Stimulated activated CD8-positive, alpha-beta memory T cell treated with anti-CD3 and anti-CD28 coated beads, Interleukin-2, amount 100 ng/mL, for 1 hour (primary cell): ENCODE results near the gene WWC2.
"Not testable (repeated sequence)": the region's sequence is repeated elsewhere in the genome, so short reads cannot be mapped to it uniquely, and the experiment has no call there.

ENCODE experiments used
- DNase-seq, 2 donors: peaks; one replicate each; pipeline ENCODE4 v3.0.0-alpha.2; 2020; ENCODE audit warnings: low read depth in 2 of 2

WWC2 gene

GRCh38 chr4:183299464-183299863 is 200.4 kb downstream of the WWC2 start:
- DNase-seq, result no peak

GRCh38 chr4:183300070-183300469 is 201.0 kb downstream of the WWC2 start:
- DNase-seq, result no peak

- DNase-seq, result no peak
Observed at GRCh38 chr4:183300655-183301054, 201.6 kb downstream of the WWC2 start.

- no peak for DNase-seq
Observed at GRCh38 chr4:183303301-183303700, 204.2 kb downstream of the WWC2 start.

- DNase-seq, result no peak
Observed at GRCh38 chr4:183304067-183304466, 205.0 kb downstream of the WWC2 start.

GRCh38 chr4:183304538-183304937 is 205.5 kb downstream of the WWC2 start:
- DNase-seq, result no peak

GRCh38 chr4:183306811-183307210 is 207.8 kb downstream of the WWC2 start:
- no peak for DNase-seq

GRCh38 chr4:183312841-183313240 is 213.8 kb downstream of the WWC2 start:
- no peak for DNase-seq

GRCh38 chr4:183314336-183314735 is 215.3 kb downstream of the WWC2 start:
- no peak for DNase-seq

- no peak for DNase-seq
Observed at GRCh38 chr4:183314806-183315205, 215.7 kb downstream of the WWC2 start.

GRCh38 chr4:183318656-183319055 is 219.6 kb downstream of the WWC2 start:
- DNase-seq, result no peak

GRCh38 chr4:183320211-183321059 is 221.4 kb downstream of the WWC2 start, which contains the start of gene CLDN22:
Gene CLDN22 (minus strand): TSS chr4:183320276. CDS start chr4:183320218, 58 bp downstream.
- no peak for DNase-seq

GRCh38 chr4:183321079-183321478 is 222.0 kb downstream of the WWC2 start:
- DNase-seq, result no peak

- DNase-seq, result no peak
Observed at GRCh38 chr4:183321516-183321915, 222.5 kb downstream of the WWC2 start.

GRCh38 chr4:183322326-183322725 is 223.3 kb downstream of the WWC2 start, which contains the start of gene CLDN24:
Gene CLDN24 (minus strand): TSS chr4:183322426. CDS start chr4:183322426, 0 bp downstream.
- DNase-seq, result no peak

GRCh38 chr4:183323295-183323694 is 224.2 kb downstream of the WWC2 start:
- no peak for DNase-seq

- DNase-seq, result not testable (repeated sequence)
Observed at GRCh38 chr4:183324056-183324455, 225.0 kb downstream of the WWC2 start.

GRCh38 chr4:183324619-183325018 is 225.6 kb downstream of the WWC2 start:
- no peak for DNase-seq

GRCh38 chr4:183326387-183326786 is 227.3 kb downstream of the WWC2 start:
- not testable (repeated sequence) for DNase-seq

GRCh38 chr4:183326853-183327252 is 227.8 kb downstream of the WWC2 start:
- DNase-seq, result no peak

GRCh38 chr4:183327827-183328226 is 228.8 kb downstream of the WWC2 start:
- no peak for DNase-seq

- no peak for DNase-seq
Observed at GRCh38 chr4:183328832-183329231, 229.8 kb downstream of the WWC2 start.

- DNase-seq, result no peak
Observed at GRCh38 chr4:183329244-183329643, 230.2 kb downstream of the WWC2 start.
